Activated CD4-positive, alpha-beta T cell treated with anti-CD3 and anti-CD28 coated beads for 1 hour (primary cell): ENCODE results near the gene NDUFB8.

Experiments
- DNase-seq: peaks from one replicate; pipeline ENCODE4 v3.0.0-alpha.2; 2020

NDUFB8 gene

GRCh38 chr10:100506596-100507356, 22.9 kb downstream of the NDUFB8 start:
- DNase-seq = no peak

GRCh38 chr10:100505164-100505563, 24.5 kb downstream of the NDUFB8 start:
- no peak for DNase-seq

GRCh38 chr10:100504096-100504495, 25.6 kb downstream of the NDUFB8 start:
- DNase-seq = no peak

- DNase-seq = no peak
These were observed 26.7 kb downstream of the NDUFB8 start for GRCh38 chr10:100502926-100503494.

GRCh38 chr10:100501423-100501822, 28.2 kb downstream of the NDUFB8 start:
- DNase-seq = no peak

- DNase-seq = no peak
These were observed 31.6 kb downstream of the NDUFB8 start for GRCh38 chr10:100498059-100498458.

- no peak for DNase-seq
These were observed 33.1 kb downstream of the NDUFB8 start for GRCh38 chr10:100496567-100496966.

- DNase-seq = no peak
These were observed 39.1 kb downstream of the NDUFB8 start for GRCh38 chr10:100490531-100490930.

GRCh38 chr10:100489396-100489795, 40.3 kb downstream of the NDUFB8 start:
- DNase-seq = no peak

- no peak for DNase-seq
These were observed 42.1 kb downstream of the NDUFB8 start for GRCh38 chr10:100487529-100487928.

- no peak for DNase-seq
These were observed 43.7 kb downstream of the NDUFB8 start for GRCh38 chr10:100485801-100486495.

DNA sequence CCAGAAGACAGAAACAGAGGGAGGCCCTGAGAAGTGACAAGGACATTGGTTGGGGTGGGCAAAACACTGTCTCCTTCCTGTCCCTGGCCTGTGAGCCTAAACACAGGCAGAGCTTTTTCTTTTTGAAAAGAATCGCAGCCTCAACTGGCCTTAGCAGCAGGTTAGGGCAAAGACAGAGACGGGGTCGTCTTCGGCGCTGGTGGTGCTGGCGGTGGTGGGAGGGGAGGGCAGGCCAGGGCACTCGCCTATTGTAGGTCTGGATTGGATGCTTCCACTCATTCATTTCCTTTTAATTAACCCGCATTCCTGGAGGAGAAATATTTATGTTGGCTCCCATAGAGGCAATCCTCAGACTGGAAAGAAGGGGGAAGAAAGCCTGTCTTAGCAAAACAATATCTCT, 44.3 kb downstream of the NDUFB8 start:
- no peak for DNase-seq

DNA sequence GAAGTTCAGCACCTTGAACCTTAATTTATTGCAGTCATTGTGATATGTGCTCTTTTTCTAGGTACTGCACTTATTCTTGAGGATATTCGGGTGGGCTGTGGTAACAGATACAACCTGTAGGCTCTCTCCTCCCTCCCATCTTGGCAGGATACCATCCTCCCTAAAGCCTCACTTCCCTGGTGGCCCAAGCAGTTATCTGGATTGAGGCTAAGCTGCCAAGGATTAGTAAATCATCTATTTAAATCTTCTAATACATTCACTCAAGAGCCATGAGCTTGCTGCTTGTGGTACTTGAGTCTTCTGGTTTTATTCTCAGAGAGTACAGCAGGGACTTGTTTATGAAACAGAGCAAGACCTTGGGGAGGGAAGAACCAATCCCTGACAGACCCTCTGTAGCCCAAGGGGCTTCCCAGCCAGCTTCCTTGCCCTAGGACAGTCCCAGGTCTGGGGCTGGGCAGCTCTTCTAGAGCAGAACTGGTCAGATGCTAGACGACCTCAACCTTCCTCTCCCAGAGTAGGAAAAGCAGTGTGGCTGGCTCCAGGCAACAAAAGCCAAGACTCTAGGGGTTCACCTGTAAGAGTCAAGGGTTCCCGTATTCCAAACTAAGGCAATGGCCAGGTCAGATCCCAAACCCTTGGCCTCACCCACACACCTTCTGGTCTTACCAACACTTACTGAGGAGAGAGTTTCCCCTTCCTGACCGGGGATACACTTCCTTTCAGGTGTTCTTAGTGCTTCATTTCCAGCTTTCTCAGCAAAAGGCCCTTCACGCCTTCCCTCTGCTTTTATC, 45.6 kb downstream of the NDUFB8 start:
- no peak for DNase-seq

- DNase-seq = no peak
These were observed 46.9 kb downstream of the NDUFB8 start for GRCh38 chr10:100482834-100483185.

- DNase-seq = peak; percentile 44
These were observed 47.4 kb downstream of the NDUFB8 start for GRCh38 chr10:100482181-100482833.

- DNase-seq = peak; percentile 88
These were observed 48.1 kb downstream of the NDUFB8 start for GRCh38 chr10:100481462-100482081.

- DNase-seq = no peak
These were observed 49.7 kb downstream of the NDUFB8 start for GRCh38 chr10:100480002-100480401.

GRCh38 chr10:100479037-100479436, 50.6 kb downstream of the NDUFB8 start:
- no peak for DNase-seq

DNA sequence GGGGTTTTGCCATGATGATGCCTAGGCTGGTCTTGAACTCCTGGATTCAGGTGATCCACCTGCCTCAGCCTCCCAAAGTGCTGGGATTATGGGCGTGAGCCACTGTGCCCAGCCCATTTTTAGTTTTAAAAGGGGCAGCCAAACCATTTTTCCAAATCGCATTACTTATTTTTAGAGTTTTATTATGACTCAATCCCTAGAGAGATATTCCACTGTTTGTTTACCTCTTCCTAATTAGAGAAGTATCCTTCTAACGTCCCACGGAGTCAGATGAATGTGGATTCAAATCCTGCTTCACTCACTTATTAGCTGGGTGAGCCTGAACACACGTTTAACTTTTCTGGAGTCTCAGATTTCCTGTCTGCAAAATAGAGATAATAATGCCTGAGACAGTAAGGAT, 51.7 kb downstream of the NDUFB8 start:
- no peak for DNase-seq
